Stimulated activated CD8-positive, alpha-beta memory T cell treated with anti-CD3 and anti-CD28 coated beads, Interleukin-15, amount 100 ng/mL, for 48 hours (primary cell): ENCODE measurements around the gene RNU2-63P.
"Not testable (repeated sequence)": the region's sequence is repeated elsewhere in the genome, so short reads cannot be mapped to it uniquely, and the experiment has no call there.

Source experiments
- DNase-seq, 2 donors: peaks; one replicate each; pipeline ENCODE4 v3.0.0-alpha.2; 2020; ENCODE audit warnings: low read depth in 2 of 2

The RNU2-63P gene

GRCh38 chr2:87981182-87981581 lies 35.2 kb downstream of the RNU2-63P start:
- not testable (repeated sequence) for DNase-seq

- DNase-seq: not testable (repeated sequence)
Observed at GRCh38 chr2:87972385-87972784, 44.0 kb downstream of the RNU2-63P start.
